GM18526 (cell line): Measurements from ENCODE around the gene CES4A.

Source experiments
- POLR2A ChIP-seq: IDR thresholded peaks from 3 replicates; pipeline ENCODE4 v1.6.1; 2011; ENCODE audit not compliant: insufficient read length; ENCODE audit errors: extremely low read depth

CES4A gene

GRCh38 chr16:67013823-67014633, 25.6 kb downstream of the CES4A start:
- no peak for TF ChIP-seq POLR2A

- TF ChIP-seq POLR2A: no peak
Observed at GRCh38 chr16:67014634-67015312, 26.4 kb downstream of the CES4A start.

- TF ChIP-seq POLR2A: no peak
Observed at GRCh38 chr16:67015313-67015731, 26.9 kb downstream of the CES4A start.

GRCh38 chr16:67016143-67016542, 27.8 kb downstream of the CES4A start:
- TF ChIP-seq POLR2A: no peak

GRCh38 chr16:67016681-67017420, 28.5 kb downstream of the CES4A start:
- no peak for TF ChIP-seq POLR2A

- no peak for TF ChIP-seq POLR2A
Observed at GRCh38 chr16:67017421-67017750, 29.0 kb downstream of the CES4A start.

- no peak for TF ChIP-seq POLR2A
Observed at GRCh38 chr16:67017810-67018488, 29.6 kb downstream of the CES4A start.

GRCh38 chr16:67019171-67019570, 30.8 kb downstream of the CES4A start:
- TF ChIP-seq POLR2A: no peak

GRCh38 chr16:67021321-67021720, 32.9 kb downstream of the CES4A start:
- no peak for TF ChIP-seq POLR2A

- TF ChIP-seq POLR2A: no peak
Observed at GRCh38 chr16:67022531-67023214, 34.3 kb downstream of the CES4A start.

- TF ChIP-seq POLR2A: no peak
Observed at GRCh38 chr16:67023689-67024088, 35.3 kb downstream of the CES4A start.

GRCh38 chr16:67024384-67025209, 36.2 kb downstream of the CES4A start:
- TF ChIP-seq POLR2A: no peak

GRCh38 chr16:67025210-67025550, 36.8 kb downstream of the CES4A start:
- no peak for TF ChIP-seq POLR2A

- TF ChIP-seq POLR2A: no peak
Observed at GRCh38 chr16:67026570-67026969, 38.2 kb downstream of the CES4A start.
